B cell (primary cell): Measurements from ENCODE around the gene TXNDC11. TPM values are rescaled to one million over a fixed set of nuclear protein-coding genes. Genes with fewer than 3 reads are reported as not detected.

ENCODE experiments used
- ATAC-seq: fragments of 200-7000 bp; cut with Tn5 transposase; one replicate; pipeline ENCODE4 v1.10.0; 2021; ENCODE audit warnings: low read depth, mild to moderate bottlenecking, moderate number of reproducible peaks, moderate library complexity
- CTCF ChIA-PET: fragments of 350-600 bp; sonication (Branson Sonifier 250); formaldehyde crosslinking; loops from one replicate; lab custom pipeline; 2021; ENCODE audit warnings: antibody characterized with exemption, inconsistent platforms; lab: Charles Lee
- POLR2A ChIA-PET: fragments of 350-600 bp; sonication (Branson Sonifier 250); formaldehyde crosslinking; loops from one replicate; lab custom pipeline; 2021; ENCODE audit warnings: antibody characterized with exemption; lab: Charles Lee
- DNase-seq: peaks from one replicate; pipeline ENCODE4 v3.0.0; 2013
- H2AFZ ChIP-seq: 2 replicates; pipeline ENCODE4 v1.6.1; 2012; ENCODE audit warnings: mild to moderate bottlenecking, low read depth, low read length; ENCODE audit not compliant: insufficient read depth, poor library complexity, severe bottlenecking
- H3K27ac ChIP-seq, 2 donors: 1 replicate in 1 of 2; 2 replicates in 1 of 2; pipeline ENCODE4 v1.5.1; 2012 to 2013; ENCODE audit warnings: low read length in 2 of 2, mild to moderate bottlenecking in 2 of 2, moderate library complexity in 1 of 2
- H3K27me3 ChIP-seq, 4 experiments: fragments of 200-600 bp in 1 of 4; sonication (generic) in 1 of 4; replicated peaks in 1 of 4; 1 replicate in 2 of 4; 2 replicates in 2 of 4; pipeline versions ENCODE4 v1.6.1 to v1.7.0; 2013 to 2016; ENCODE audit warnings: low read length in 3 of 4, mild to moderate bottlenecking in 2 of 4, mixed read lengths in 1 of 4, moderate library complexity in 1 of 4; ENCODE audit not compliant: insufficient read depth in 4 of 4, control insufficient read depth in 3 of 4; ENCODE audit errors: control extremely low read depth in 1 of 4
- H3K36me3 ChIP-seq, 2 experiments: replicated peaks in 1 of 2; 1 replicate in 1 of 2; 2 replicates in 1 of 2; pipeline versions ENCODE4 v1.6.1 to v1.7.1; 2013; ENCODE audit warnings: low read length in 1 of 2; ENCODE audit not compliant: insufficient read depth in 2 of 2, control insufficient read depth in 1 of 2; ENCODE audit errors: control extremely low read depth in 1 of 2, extremely low read depth in 1 of 2
- H3K4me1 ChIP-seq, 2 donors: fragments of 200-600 bp in 1 of 2; sonication (generic) in 1 of 2; 1 replicate in 1 of 2; 2 replicates in 1 of 2; pipeline versions ENCODE4 v1.5.1 to v1.6.1; 2013 to 2017; ENCODE audit warnings: low read length in 2 of 2; ENCODE audit not compliant: control insufficient read depth in 2 of 2, insufficient read depth in 2 of 2
- H3K4me2 ChIP-seq: replicated peaks from 2 replicates; pipeline ENCODE3; 2012; ENCODE audit warnings: mild to moderate bottlenecking, low read depth, low read length; ENCODE audit not compliant: poor library complexity, severe bottlenecking
- H3K4me3 ChIP-seq, 5 experiments: fragments of 200-600 bp in 1 of 5; sonication (generic) in 1 of 5; 1 replicate in 3 of 5; 2 replicates in 2 of 5; pipeline versions ENCODE4 v1.5.1 to v1.7.0; 2011 to 2016; ENCODE audit warnings: low read length in 4 of 5, mild to moderate bottlenecking in 4 of 5, low read depth in 2 of 5, control low read depth in 1 of 5, moderate library complexity in 1 of 5; ENCODE audit not compliant: insufficient read depth in 1 of 5; ENCODE audit errors: control extremely low read depth in 1 of 5, extremely low read depth in 1 of 5
- H3K79me2 ChIP-seq: fragments of 200-600 bp; sonication (generic); one replicate; pipeline ENCODE4 v1.6.0; 2016; ENCODE audit warnings: low read length; ENCODE audit not compliant: control insufficient read depth, insufficient read depth
- H3K9ac ChIP-seq: fragments of 200-600 bp; sonication (generic); 2 replicates; pipeline ENCODE4 v1.6.1; 2017; ENCODE audit warnings: mild to moderate bottlenecking, low read length, moderate library complexity
- H3K9me3 ChIP-seq, 3 donors: one replicate each; pipeline versions ENCODE4 v1.6.1 to v1.7.1; 2013; ENCODE audit warnings: low read length in 2 of 3; ENCODE audit not compliant: control insufficient read depth in 2 of 3, insufficient read depth in 1 of 3; ENCODE audit errors: control extremely low read depth in 1 of 3
- H4K20me1 ChIP-seq: 2 replicates; pipeline ENCODE4 v1.6.0; 2012; ENCODE audit warnings: mild to moderate bottlenecking, low read length; ENCODE audit not compliant: insufficient read depth, control insufficient read depth, poor library complexity, severe bottlenecking
- H3K27ac Mint-ChIP-seq: one replicate; pipeline ENCODE4 v1.8.0; 2021; ENCODE audit warnings: mixed read lengths
- H3K27me3 Mint-ChIP-seq: one replicate; pipeline ENCODE4 v1.8.0; 2021; ENCODE audit warnings: mixed read lengths
- H3K4me1 Mint-ChIP-seq: one replicate; pipeline ENCODE4 v1.8.0; 2021; ENCODE audit warnings: mixed read lengths
- H3K4me3 Mint-ChIP-seq: one replicate; pipeline ENCODE4 v1.8.0; 2021; ENCODE audit warnings: mixed read lengths
- H3K9me3 Mint-ChIP-seq: one replicate; pipeline ENCODE4 v1.8.0; 2022; ENCODE audit warnings: mixed read lengths; ENCODE audit not compliant: insufficient read depth
- CTCF ChIP-seq: fragments of 200-600 bp; IDR thresholded peaks from one replicate; pipeline ENCODE4 v1.8.0; 2022; ENCODE audit warnings: antibody characterized with exemption, mild to moderate bottlenecking
- EZH2 ChIP-seq: IDR thresholded peaks from 2 replicates; pipeline ENCODE4 v1.6.1; 2012; ENCODE audit warnings: borderline replicate concordance, low read depth, mild to moderate bottlenecking, moderate library complexity, low read length; ENCODE audit not compliant: insufficient read depth, poor library complexity, severe bottlenecking
- WGBS: methylation state at CpG from one replicate; pipeline ENCODE4 v1.1.5; 2013; ENCODE audit warnings: missing lambda C conversion rate; ENCODE audit not compliant: insufficient coverage; 5-methylcytosine and 5-hydroxymethylcytosine counted together
- intact Hi-C: fragments of 100-400 bp; cut with micrococcal nuclease; formaldehyde crosslinking; loops from one replicate; pipeline ENCODE4 v1.10.0; 2022
- polyA plus RNA-seq: library from polyadenylated mRNA; depleted of rRNA; stranded (reverse); fragments of >200 nt; gene quantifications from 2 replicates; pipeline ENCODE4 v1.2.3, GENCODE V29; 2012
- total RNA-seq, 2 donors: library from RNA; stranded (reverse); fragments of 120-200 nt in 1 of 2; gene quantifications; 1 replicate in 1 of 2; 2 replicates in 1 of 2; pipeline versions ENCODE4 v1.2.3 to v1.2.4, GENCODE V29; 2013 to 2022

TXNDC11 gene
- total and polyA plus RNA-seq, 2 donors (not counting 1 experiment from before 2014, with no cell fraction given) = 50.2 to 76.9 TPM

DNA sequence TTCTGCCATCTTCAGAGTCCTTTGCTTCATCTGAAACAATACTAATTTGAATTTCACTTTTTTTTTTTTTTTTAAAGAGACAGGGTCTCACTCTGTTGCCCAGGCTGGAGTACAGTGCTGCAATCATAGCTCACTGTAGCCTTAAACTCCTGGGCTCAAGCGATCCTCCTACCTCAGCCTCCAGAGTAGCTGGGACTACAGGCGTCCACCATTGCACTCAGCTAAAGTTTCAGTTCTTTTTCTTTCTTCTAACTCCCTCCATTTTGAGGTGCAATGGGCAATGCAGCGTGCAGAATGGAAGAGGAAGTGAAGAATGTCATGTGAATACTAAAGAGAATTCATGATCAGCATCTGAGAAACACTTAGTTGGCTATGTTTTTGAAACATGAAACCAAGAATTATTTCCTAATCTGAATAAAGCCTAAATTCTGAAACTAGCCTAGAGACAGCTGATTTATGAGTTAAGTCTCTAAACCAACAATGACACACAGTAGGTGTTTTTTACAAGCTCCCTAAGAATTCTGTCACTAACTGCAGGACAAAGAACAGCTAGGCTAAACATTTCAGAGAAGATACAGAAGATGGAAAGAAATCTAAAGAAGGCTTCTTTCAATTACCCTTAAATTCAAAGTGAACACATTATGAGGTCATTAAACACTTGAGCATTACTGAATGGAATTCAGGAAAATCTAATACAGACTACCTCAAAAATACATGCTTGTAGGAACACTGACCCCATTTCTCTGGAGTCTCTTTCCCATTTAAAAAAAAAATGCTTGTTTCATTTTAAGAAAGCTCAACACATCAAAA, 53.4 kb downstream of the TXNDC11 start:
- peak overlapping the region in 1 of 5 experiments; percentile 49 for H3K4me3 ChIP-seq
- H3K27me3 ChIP-seq = no peaks in the 10 kb centered on the region
- H2AFZ ChIP-seq = peak overlapping the region; percentile 20
- H3K4me2 ChIP-seq = peak overlapping the region; percentile 68
- peaks cover 70% of the 10 kb centered on the region in 2 donors for H3K4me1 ChIP-seq
- peak overlapping the region; percentile 41 for H3K9ac ChIP-seq
- Mint-ChIP-seq H3K27ac (peak overlapping the region; percentile 98), H3K4me1 (peaks cover 75% of the 10 kb centered on the region), H3K4me3 (peak overlapping the region; percentile 88), H3K27me3 (no peaks in the 10 kb centered on the region), H3K9me3 (no peaks in the 10 kb centered on the region)
- peaks cover 0 to 57% of the 10 kb centered on the region in 2 experiments for H3K36me3 ChIP-seq
- CTCF ChIA-PET = interaction anchor here (0.6 to 4.1 kb wide), 18 partner anchors 9 to 724 kb away, joined by 3 to 36 read pairs (median 4); partner anchors contain the start of gene ZC3H7A
- intact Hi-C loops = loop anchor here (1.0 to 10.0 kb wide), 6 partner anchors 9 to 814 kb away; partner anchors contain the start of genes CIITA, SOCS1 and TXNDC11
- ATAC-seq (peak; percentile 96), DNase-seq (peak; percentile 87)
- no peaks in the 10 kb centered on the region for H3K9me3 ChIP-seq
- no peaks in the 10 kb centered on the region for H4K20me1 ChIP-seq
- H3K79me2 ChIP-seq = peaks cover 71% of the 10 kb centered on the region
- no CpG with 5 or more reads among the region's 3 CpGs for WGBS
- no peak for TF ChIP-seq EZH2
- H3K27ac ChIP-seq = peak overlapping the region; percentile 80 to 89
- POLR2A ChIA-PET = interaction anchor here (0.7 to 3.5 kb wide), 6 partner anchors 10 to 355 kb away, joined by 3 to 19 read pairs (median 4); partner anchors contain the start of genes SNN and TXNDC11

GRCh38 chr16:11688520-11688886, 54.2 kb downstream of the TXNDC11 start:
- no peaks in the 10 kb centered on the region for H3K9me3 Mint-ChIP-seq
- Histone ChIP-seq H3K4me3 (peak overlapping the region in 1 of 5 experiments; percentile 18), H3K36me3 (peaks cover 0 to 65% of the 10 kb centered on the region in 2 experiments), H3K9ac (no peak overlapping the region), H3K9me3 (no peaks in the 10 kb centered on the region), H4K20me1 (no peaks in the 10 kb centered on the region), H3K4me1 (peaks cover 77 to 78% of the 10 kb centered on the region in 2 donors), H3K27me3 (no peaks in the 10 kb centered on the region), H3K4me2 (peak overlapping the region; percentile 68), H3K27ac (peak overlapping the region; percentile 80 to 89), H3K79me2 (peaks cover 63% of the 10 kb centered on the region), H2AFZ (no peak overlapping the region)
- H3K27ac Mint-ChIP-seq = peak overlapping the region; percentile 77
- ChIA-PET CTCF (interaction anchor here (0.7 to 4.1 kb wide), 12 partner anchors 10 to 723 kb away, joined by 3 to 36 read pairs (median 7); partner anchors contain the start of gene ZC3H7A), POLR2A (interaction anchor here (0.7 to 3.5 kb wide), 4 partner anchors 10 to 69 kb away, joined by 3 to 19 read pairs (median 4); partner anchors contain the start of genes SNN and TXNDC11)
- DNase-seq (peak; percentile 5), ATAC-seq (peak; percentile 5)
- H3K4me3 Mint-ChIP-seq = peak overlapping the region; percentile 61
- intact Hi-C loops = loop anchor here (2.0 to 10.0 kb wide), 4 partner anchors 54 to 814 kb away; partner anchors contain the start of genes CIITA, SOCS1 and TXNDC11
- no peaks in the 10 kb centered on the region for H3K27me3 Mint-ChIP-seq
- WGBS = no CpG with 5 or more reads among the region's 1 CpG
- H3K4me1 Mint-ChIP-seq = peaks cover 83% of the 10 kb centered on the region
- TF ChIP-seq EZH2 (no peak), CTCF (no peak)
